ENCODE data around the gene FIGNL2.

The FIGNL2 gene, protein sequence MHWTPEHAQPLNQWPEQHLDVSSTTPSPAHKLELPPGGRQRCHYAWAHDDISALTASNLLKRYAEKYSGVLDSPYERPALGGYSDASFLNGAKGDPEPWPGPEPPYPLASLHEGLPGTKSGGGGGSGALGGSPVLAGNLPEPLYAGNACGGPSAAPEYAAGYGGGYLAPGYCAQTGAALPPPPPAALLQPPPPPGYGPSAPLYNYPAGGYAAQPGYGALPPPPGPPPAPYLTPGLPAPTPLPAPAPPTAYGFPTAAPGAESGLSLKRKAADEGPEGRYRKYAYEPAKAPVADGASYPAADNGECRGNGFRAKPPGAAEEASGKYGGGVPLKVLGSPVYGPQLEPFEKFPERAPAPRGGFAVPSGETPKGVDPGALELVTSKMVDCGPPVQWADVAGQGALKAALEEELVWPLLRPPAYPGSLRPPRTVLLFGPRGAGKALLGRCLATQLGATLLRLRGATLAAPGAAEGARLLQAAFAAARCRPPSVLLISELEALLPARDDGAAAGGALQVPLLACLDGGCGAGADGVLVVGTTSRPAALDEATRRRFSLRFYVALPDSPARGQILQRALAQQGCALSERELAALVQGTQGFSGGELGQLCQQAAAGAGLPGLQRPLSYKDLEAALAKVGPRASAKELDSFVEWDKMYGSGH

DNA sequence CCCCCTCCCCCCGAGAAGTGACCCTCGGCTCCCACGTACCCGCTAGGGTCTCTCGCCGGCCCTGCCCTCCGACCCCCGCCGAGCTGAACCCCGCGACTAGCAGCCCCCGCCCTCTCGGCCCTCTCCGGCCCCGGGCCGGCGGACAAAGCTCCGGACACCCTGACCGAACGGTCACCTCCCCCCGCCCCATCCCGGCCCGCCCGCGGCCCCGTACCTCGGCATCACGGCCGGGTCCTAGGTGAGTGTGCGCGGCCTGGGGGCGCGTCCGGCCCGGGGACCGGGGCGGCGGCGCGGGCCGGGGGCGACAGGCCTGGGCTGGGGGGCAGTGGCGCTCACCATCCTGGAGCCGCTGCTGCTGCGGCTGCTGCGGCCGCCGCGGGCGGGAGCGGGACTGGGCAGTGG lies at the start of gene FIGNL2:
TSS of gene FIGNL2 (minus strand) at position 393 of the 402 bp plus-strand sequence. CDS start 26,305 bp downstream, outside the sequence.
- Histone ChIP-seq H3K79me2 (ENCODE audit: control insufficient read depth, insufficient read depth, low read length, unreplicated experiment) (no peaks in the 10 kb centered on the region), H3K4me1 (ENCODE audit: control insufficient read depth, insufficient read depth, low read length, unreplicated experiment) (peaks cover 5% of the 10 kb centered on the region), H3K27ac (ENCODE audit: low read depth, low read length) (no peak within 1 kb of the TSS), H3K36me3 (ENCODE audit: insufficient read depth, low read length) (no peaks in the 10 kb centered on the region), H2AFZ (ENCODE audit: low read length, unreplicated experiment) (peak within 1 kb of the TSS; percentile 67), H3K4me3 (ENCODE audit: low read depth, low read length) (peak within 1 kb of the TSS; percentile 64), H3K27me3 (ENCODE audit: insufficient read depth, low read length) (peaks cover 65% of the 10 kb centered on the region)

DNA sequence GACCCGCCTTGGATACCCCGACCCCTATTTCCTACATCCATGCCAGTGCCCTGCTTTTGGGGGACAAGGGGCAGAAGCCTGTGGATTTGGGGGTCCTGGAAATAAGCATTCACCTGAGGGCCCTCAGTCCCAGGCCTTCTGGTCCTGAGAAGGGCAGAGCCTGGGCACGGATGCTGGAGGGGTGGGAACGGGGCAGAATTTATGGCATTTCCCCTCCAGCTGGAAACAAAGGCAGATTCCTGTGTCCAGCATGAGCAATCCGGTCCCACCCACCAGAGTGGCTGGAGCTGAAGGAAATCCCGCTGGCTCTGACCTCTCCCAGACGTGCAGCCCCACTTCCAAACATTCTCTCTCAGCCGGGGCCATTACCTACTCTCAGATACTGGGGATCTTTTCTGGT lies 48.7 kb upstream of the FIGNL2 start:
- no peak overlapping the region for H2AFZ ChIP-seq (ENCODE audit: low read length, unreplicated experiment)
- no peak overlapping the region for H3K4me3 ChIP-seq (ENCODE audit: low read depth, low read length)
- peaks cover 6% of the 10 kb centered on the region for H3K4me1 ChIP-seq (ENCODE audit: control insufficient read depth, insufficient read depth, low read length, unreplicated experiment)
- H3K27me3 ChIP-seq (ENCODE audit: insufficient read depth, low read length), result no peaks in the 10 kb centered on the region
- H3K27ac ChIP-seq (ENCODE audit: low read depth, low read length), result no peak overlapping the region
- no peaks in the 10 kb centered on the region for H3K36me3 ChIP-seq (ENCODE audit: insufficient read depth, low read length)
- no peaks in the 10 kb centered on the region for H3K79me2 ChIP-seq (ENCODE audit: control insufficient read depth, insufficient read depth, low read length, unreplicated experiment)

DNA sequence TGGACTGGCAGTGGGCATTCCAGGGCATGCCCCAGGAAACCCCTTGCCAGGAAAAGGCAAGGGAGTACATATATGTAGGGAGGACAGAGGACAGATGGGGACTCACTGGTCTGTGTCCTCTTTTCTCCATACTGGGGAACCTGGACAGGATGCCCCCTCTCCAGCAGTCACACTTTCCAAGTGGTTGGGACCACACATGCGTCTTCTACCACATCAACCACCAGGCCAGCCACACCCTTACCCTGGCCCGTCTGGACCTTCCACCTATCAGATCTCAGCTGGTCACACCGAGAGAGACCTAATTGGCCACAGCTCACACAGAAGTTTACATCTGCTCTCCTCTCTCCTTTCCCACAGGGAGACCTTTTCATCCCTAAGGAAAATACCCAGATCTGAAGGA lies 47.7 kb upstream of the FIGNL2 start:
- no peaks in the 10 kb centered on the region for H3K27me3 ChIP-seq (ENCODE audit: insufficient read depth, low read length)
- H3K79me2 ChIP-seq (ENCODE audit: control insufficient read depth, insufficient read depth, low read length, unreplicated experiment), result no peaks in the 10 kb centered on the region
- H3K4me1 ChIP-seq (ENCODE audit: control insufficient read depth, insufficient read depth, low read length, unreplicated experiment), result peaks cover 6% of the 10 kb centered on the region
- H2AFZ ChIP-seq (ENCODE audit: low read length, unreplicated experiment), result no peak overlapping the region
- H3K27ac ChIP-seq (ENCODE audit: low read depth, low read length), result no peak overlapping the region
- H3K4me3 ChIP-seq (ENCODE audit: low read depth, low read length), result no peak overlapping the region
- H3K36me3 ChIP-seq (ENCODE audit: insufficient read depth, low read length), result no peaks in the 10 kb centered on the region

DNA sequence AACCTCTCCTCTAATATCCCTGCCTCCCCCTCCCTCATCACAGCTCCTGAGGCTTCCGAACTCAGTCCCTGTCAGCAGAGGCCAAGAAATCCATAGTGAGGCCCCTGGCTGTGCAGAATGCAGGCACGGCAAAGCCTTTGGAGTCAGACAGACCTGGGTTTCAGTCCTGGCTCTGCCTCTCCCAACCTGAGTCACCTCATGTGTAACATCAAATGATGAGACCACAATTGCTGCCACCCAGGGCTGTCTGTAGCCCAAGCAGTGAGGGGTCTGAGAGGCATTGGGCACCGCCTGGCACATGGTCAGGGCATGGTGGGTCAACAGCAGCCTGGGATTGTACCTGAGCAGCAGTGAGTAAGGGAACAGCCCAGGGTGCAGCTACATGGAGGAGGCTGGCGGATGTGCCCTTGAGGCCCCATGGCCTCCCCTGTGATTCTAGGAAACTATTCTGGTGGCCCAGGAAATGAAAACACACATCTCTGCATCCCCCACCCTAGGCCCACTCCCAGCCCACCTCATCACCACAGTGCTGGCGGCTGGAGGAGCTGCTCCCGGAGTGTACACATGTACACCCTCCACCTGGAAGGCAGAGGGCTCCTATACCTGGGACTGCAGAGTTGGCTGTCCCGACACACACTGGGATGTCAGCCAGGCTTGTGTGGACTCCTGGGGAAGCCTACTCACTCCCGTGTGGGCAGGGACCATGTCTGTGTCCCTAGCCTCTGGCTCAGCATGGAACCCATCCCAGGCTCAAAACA lies 47.0 kb upstream of the FIGNL2 start:
- no peaks in the 10 kb centered on the region for H3K36me3 ChIP-seq (ENCODE audit: insufficient read depth, low read length)
- H3K4me1 ChIP-seq (ENCODE audit: control insufficient read depth, insufficient read depth, low read length, unreplicated experiment), result peaks cover 6% of the 10 kb centered on the region
- H3K27me3 ChIP-seq (ENCODE audit: insufficient read depth, low read length), result no peaks in the 10 kb centered on the region
- H2AFZ ChIP-seq (ENCODE audit: low read length, unreplicated experiment), result peak overlapping the region; percentile 28
- no peaks in the 10 kb centered on the region for H3K79me2 ChIP-seq (ENCODE audit: control insufficient read depth, insufficient read depth, low read length, unreplicated experiment)
- no peak overlapping the region for H3K27ac ChIP-seq (ENCODE audit: low read depth, low read length)
- no peak overlapping the region for H3K4me3 ChIP-seq (ENCODE audit: low read depth, low read length)

DNA sequence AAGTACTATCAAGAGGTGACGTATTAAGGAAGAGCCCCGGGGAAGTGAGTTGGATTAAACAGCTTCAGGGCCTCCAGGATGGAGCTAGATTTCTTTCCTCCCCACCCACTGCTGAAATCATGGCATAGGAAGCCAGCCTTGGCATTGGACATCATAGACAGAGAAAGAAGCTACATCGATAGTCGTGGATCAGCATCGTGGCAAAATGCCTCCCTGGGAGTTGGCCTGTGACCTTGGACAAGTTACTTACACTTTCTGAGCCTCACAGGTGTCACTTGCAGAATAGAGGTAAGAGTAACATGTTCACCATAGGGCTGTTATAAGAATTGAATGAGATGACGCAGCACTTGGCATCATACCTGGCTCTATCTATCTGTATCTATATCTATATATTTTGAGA lies 45.3 kb upstream of the FIGNL2 start:
- Histone ChIP-seq H3K4me1 (ENCODE audit: control insufficient read depth, insufficient read depth, low read length, unreplicated experiment) (peaks cover 6% of the 10 kb centered on the region), H3K36me3 (ENCODE audit: insufficient read depth, low read length) (no peaks in the 10 kb centered on the region), H3K79me2 (ENCODE audit: control insufficient read depth, insufficient read depth, low read length, unreplicated experiment) (no peaks in the 10 kb centered on the region), H2AFZ (ENCODE audit: low read length, unreplicated experiment) (no peak overlapping the region), H3K27me3 (ENCODE audit: insufficient read depth, low read length) (no peaks in the 10 kb centered on the region), H3K27ac (ENCODE audit: low read depth, low read length) (no peak overlapping the region), H3K4me3 (ENCODE audit: low read depth, low read length) (no peak overlapping the region)

DNA sequence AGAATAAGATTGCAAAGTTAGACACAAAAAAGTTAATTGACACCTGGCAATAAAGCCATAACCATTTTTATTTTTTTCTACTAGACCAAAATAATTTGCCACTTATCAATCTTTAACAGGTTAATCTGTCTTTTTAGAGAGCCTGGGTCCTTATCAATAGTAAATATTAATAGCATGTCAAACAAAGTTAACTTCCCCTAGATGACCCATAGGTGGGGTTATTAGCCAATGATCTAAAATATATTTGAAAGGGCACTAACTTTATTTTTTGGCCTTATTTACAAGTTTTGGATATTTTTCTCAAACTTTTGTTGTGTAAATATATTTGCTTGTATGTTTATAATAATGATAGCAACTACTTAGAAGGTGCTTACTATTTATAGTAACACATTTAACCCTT lies 43.3 kb upstream of the FIGNL2 start:
- Histone ChIP-seq H3K79me2 (ENCODE audit: control insufficient read depth, insufficient read depth, low read length, unreplicated experiment) (no peaks in the 10 kb centered on the region), H3K4me3 (ENCODE audit: low read depth, low read length) (no peak overlapping the region), H2AFZ (ENCODE audit: low read length, unreplicated experiment) (no peak overlapping the region), H3K27ac (ENCODE audit: low read depth, low read length) (no peak overlapping the region), H3K4me1 (ENCODE audit: control insufficient read depth, insufficient read depth, low read length, unreplicated experiment) (peaks cover 6% of the 10 kb centered on the region), H3K27me3 (ENCODE audit: insufficient read depth, low read length) (no peaks in the 10 kb centered on the region), H3K36me3 (ENCODE audit: insufficient read depth, low read length) (no peaks in the 10 kb centered on the region)

DNA sequence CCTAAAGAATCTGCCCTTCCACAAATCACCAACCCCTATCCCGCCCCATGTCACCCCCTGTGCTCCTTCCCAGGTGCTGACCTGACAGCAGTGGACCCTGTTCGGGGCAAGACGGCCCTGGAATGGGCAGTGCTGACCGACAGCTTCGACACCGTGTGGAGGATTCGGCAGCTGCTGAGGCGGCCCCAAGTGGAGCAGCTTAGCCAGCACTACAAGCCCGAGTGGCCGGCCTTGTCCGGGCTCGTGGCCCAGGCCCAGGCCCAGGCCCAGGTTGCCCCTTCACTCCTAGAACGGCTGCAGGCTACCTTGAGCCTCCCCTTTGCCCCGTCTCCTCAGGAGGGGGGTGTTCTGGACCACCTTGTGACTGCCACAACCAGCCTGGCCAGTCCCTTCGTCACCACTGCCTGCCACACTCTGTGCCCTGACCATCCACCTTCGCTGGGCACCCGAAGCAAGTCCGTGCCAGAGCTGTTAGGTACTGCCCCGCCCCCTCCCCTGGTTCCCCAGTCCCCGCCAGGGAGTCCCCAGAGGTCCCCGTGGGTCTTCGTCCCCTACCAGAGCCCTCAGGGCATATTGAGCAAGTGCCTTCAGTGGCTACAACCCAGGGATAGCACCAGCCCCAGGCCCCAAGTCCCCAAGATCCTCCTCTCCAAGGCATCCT lies 42.1 kb upstream of the FIGNL2 start:
- H3K27me3 ChIP-seq (ENCODE audit: insufficient read depth, low read length), result no peaks in the 10 kb centered on the region
- no peak overlapping the region for H3K27ac ChIP-seq (ENCODE audit: low read depth, low read length)
- no peak overlapping the region for H2AFZ ChIP-seq (ENCODE audit: low read length, unreplicated experiment)
- H3K4me3 ChIP-seq (ENCODE audit: low read depth, low read length), result no peak overlapping the region
- no peaks in the 10 kb centered on the region for H3K36me3 ChIP-seq (ENCODE audit: insufficient read depth, low read length)
- peaks cover 14% of the 10 kb centered on the region for H3K4me1 ChIP-seq (ENCODE audit: control insufficient read depth, insufficient read depth, low read length, unreplicated experiment)
- no peaks in the 10 kb centered on the region for H3K79me2 ChIP-seq (ENCODE audit: control insufficient read depth, insufficient read depth, low read length, unreplicated experiment)

DNA sequence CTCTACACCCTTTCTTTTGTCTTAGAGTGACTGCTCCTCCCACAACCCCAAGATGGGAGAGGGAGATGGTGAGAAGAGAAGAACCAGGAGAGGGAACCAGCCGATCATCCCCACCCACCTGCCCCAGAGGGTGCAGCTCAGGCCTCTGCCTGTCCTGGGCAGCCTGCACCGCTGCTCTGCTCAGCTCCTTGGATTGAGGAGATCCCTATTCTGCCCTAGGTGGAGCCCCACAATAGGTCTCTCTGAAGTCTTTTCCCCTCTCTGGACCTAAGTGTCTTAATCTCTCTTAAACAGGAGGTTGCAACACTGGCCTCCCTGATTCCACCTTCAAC lies 41.6 kb upstream of the FIGNL2 start:
- Histone ChIP-seq H3K27ac (ENCODE audit: low read depth, low read length) (no peak overlapping the region), H3K4me1 (ENCODE audit: control insufficient read depth, insufficient read depth, low read length, unreplicated experiment) (peaks cover 13% of the 10 kb centered on the region), H3K27me3 (ENCODE audit: insufficient read depth, low read length) (no peaks in the 10 kb centered on the region), H3K79me2 (ENCODE audit: control insufficient read depth, insufficient read depth, low read length, unreplicated experiment) (no peaks in the 10 kb centered on the region), H3K4me3 (ENCODE audit: low read depth, low read length) (no peak overlapping the region), H2AFZ (ENCODE audit: low read length, unreplicated experiment) (no peak overlapping the region), H3K36me3 (ENCODE audit: insufficient read depth, low read length) (peaks cover 1% of the 10 kb centered on the region)

DNA sequence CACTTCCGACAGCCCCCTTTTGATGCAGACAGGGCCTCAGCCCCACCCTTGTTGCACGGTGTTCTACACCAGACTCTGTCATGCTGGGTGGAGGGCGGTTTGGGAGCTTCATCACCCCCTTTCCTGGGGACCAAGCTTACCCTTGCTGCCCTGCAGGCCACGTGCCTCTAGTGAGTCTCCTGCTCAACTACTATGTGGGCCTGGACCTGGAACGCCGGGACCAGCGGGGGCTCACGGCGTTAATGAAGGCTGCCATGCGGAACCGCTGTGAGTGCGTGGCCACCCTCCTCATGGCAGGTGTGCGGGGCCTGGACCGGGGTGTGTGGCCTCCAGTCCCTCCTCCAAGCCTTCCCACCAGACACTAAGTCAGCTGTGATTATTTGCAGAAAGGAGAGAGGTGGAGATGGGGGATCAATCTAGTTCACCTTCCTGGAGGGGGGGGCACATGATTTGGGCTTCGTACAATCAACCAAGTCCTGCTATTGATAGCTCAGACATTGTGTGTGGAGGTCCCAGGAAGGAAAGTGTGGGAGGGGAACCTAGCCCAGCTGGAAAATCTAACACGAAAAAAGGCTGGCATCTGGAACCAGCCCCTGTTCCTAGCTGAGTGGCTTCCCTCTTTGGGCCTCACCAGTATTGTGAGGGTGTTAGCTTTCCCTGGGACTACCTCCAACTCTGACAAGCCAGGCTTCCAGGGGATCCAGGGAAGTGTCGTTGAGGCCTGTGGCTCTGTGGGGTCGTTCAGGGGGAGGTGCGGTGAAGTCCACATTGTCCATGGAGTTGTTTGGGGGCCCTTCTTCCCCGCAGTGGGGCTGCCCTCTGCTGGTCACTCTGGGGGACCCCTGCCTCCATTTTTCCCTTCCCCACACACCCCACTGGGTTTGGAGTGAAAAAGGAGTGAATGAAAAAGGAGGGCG lies 41.0 kb upstream of the FIGNL2 start:
- no peak overlapping the region for H2AFZ ChIP-seq (ENCODE audit: low read length, unreplicated experiment)
- peaks cover 9% of the 10 kb centered on the region for H3K4me1 ChIP-seq (ENCODE audit: control insufficient read depth, insufficient read depth, low read length, unreplicated experiment)
- H3K27ac ChIP-seq (ENCODE audit: low read depth, low read length), result no peak overlapping the region
- peaks cover 5% of the 10 kb centered on the region for H3K36me3 ChIP-seq (ENCODE audit: insufficient read depth, low read length)
- H3K4me3 ChIP-seq (ENCODE audit: low read depth, low read length), result no peak overlapping the region
- H3K79me2 ChIP-seq (ENCODE audit: control insufficient read depth, insufficient read depth, low read length, unreplicated experiment), result no peaks in the 10 kb centered on the region
- H3K27me3 ChIP-seq (ENCODE audit: insufficient read depth, low read length), result no peaks in the 10 kb centered on the region
